Activated naive CD8-positive, alpha-beta T cell treated with anti-CD3 and anti-CD28 coated beads, Interleukin-2, amount 50 U/mL, for 16 hours (primary cell): Measurements from ENCODE around the gene KLF16.
"Not testable (repeated sequence)": the region's sequence is repeated elsewhere in the genome, so short reads cannot be mapped to it uniquely, and the experiment has no call there.

Experiments
- DNase-seq: peaks from one replicate; pipeline ENCODE4 v3.0.0-alpha.2; 2020; ENCODE audit warnings: low read depth, low spot score

The KLF16 gene

DNA sequence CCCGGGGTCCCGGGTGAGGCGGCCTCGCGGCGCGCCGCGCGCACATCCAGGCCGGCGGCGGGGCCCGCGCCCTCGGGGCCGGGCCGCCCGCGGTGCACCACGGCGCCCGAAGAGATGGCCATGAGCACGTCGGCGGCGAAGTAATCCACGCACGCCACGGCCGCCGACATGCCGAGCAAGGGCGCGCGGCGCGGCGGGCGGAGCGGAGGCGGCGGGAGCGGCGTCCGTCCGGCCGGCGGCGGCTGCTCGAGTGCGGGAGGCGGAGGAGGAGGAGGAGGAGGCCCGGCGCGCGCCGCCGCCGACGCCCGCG lies at the start of gene KLF16:
TSS of gene KLF16 (minus strand) at position 252 of the 310 bp plus-strand sequence. CDS start at position 170, 82 bp downstream.
- no peak for DNase-seq

- no peak for DNase-seq
Observed at GRCh38 chr19:1912760-1913505, 49.6 kb upstream of the KLF16 start.

DNA sequence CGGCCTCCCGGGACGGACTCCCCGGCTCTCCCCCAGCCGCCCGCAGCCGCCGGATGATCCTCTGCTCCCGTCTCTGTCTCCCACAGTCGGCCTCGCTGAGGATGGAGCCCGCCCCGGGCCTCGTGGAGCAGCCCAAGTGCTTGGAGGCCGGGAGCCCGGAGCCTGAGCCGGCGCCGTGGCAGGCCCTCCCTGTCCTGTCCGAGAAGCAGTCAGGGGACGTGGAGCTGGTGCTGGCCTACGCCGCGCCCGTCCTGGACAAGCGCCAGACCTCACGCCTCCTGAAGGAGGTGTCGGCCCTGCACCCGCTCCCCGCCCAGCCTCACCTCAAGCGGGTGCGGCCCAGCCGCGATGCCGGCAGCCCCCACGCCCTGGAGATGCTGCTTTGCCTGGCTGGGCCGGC lies 48.6 kb upstream of the KLF16 start:
- DNase-seq, result no peak

DNA sequence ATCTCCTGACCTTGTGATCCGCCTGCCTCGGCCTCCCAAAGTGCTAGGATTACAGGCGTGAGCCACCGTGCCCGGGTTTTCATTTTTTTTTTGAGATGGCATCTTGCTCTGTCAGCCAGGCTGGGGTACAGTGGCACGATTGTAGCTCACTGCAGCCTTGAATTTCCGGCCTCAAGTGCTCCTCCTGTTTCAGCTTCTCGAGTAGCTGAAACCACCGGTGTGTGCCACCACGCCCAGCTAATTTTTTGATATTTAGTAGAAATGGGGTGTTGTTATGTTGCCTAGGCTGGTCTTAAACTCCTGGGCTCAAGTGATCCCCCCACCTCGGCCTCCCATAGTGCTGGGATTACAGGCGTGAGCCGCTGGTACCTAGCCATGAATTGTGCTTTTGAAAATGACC lies 47.7 kb upstream of the KLF16 start:
- no peak for DNase-seq

DNA sequence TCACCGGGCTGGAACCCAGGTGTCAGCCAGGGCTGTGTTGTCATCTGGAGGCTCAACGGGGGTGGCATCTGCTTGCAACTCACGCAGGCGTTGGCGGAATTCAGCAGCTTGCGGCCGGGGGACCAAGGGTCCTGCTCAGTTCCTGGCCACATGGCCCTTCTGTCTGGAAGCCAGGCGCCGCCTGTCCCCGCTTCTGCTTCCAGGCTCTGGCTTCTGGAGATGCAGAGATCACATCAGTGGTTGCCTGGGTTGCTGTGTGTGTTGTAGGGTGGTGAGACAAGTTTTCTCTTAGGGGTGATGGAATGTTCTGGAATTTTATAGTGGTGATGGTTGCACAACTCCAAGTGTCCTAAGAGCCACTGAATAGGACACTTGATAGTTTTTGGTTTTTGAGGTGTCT lies 46.8 kb upstream of the KLF16 start:
- no peak for DNase-seq

DNA sequence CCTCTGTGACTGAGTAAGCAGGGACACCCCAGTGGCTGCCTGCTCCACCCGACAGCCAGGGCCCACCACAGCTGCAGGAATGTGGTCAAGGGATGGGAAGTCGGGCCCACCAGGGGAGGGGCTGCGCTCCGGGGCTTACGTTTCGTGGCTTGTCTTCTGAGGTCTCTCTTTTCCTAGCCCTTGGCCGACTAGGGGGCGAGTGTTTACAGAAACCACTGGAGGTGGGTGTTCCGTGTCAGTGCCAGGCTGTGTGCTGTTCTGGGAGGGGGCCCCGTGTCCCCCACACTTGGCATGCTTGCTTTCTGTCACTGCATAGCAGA lies 46.3 kb upstream of the KLF16 start:
- no peak for DNase-seq

- DNase-seq, result no peak
Observed at GRCh38 chr19:1908364-1908678, 44.9 kb upstream of the KLF16 start.

GRCh38 chr19:1907563-1908363 lies 44.4 kb upstream of the KLF16 start:
- DNase-seq, result no peak

DNA sequence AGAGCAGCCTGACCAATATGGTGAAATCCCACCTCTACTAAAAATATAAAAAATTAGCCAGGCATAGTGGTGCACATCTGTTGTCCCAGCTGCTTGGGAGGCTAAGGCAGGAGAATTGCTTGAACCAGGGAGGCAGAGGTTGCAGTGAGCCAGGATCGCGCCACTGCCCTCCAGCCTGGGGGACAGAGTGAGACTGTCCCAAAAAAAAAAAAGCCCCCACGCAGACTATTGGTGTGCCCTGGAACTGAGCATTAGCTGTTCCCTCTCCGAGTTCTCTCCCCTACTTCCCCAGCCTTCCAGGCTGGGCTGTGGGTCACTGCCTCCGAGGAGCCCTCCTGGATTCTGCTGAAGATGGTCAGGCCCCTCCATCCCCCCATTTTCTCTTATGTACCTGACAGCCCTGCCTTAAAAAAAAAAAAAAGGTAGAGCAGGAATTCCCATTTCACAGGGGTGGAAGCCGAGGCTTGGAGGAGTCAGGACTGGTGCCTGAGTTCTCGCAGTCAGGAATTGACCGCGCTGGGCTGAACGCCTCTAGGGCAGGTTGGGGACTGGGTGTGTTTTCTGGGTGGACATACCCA lies 43.7 kb upstream of the KLF16 start:
- no peak for DNase-seq

- DNase-seq, result no peak
Observed at GRCh38 chr19:1905863-1906375, 42.5 kb upstream of the KLF16 start.

GRCh38 chr19:1905110-1905862 lies 41.9 kb upstream of the KLF16 start, which contains the start of the genes ADAT3 and SCAMP4:
Gene ADAT3 (plus strand): TSS chr19:1905399. CDS start chr19:1912048, 6,649 bp downstream.
Gene SCAMP4 (plus strand): TSS chr19:1905399. CDS start chr19:1915020, 9,621 bp downstream.
- DNase-seq, result peak; percentile 98

GRCh38 chr19:1904860-1905109 lies 41.4 kb upstream of the KLF16 start:
- DNase-seq, result no peak

DNA sequence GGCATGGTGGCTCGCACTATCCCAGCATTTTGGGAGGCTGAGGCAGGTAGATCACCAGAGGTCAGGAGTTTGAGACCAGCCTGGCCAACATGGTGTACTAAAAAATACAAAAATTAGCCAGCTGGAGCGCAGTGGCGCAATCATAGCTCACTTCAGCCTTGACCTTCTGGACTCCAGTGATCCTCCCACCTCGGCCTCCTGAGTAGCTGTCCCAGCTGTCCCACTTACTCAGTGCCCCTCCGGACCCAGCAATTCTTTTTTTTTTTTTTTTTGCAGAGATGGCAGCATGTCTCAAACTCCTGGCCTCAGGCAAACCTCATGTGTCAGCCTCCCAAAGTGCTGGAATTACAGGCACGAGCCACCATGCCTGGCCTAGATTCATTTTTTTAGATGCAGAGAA lies 39.5 kb upstream of the KLF16 start:
- DNase-seq, result no peak

GRCh38 chr19:1901940-1902404 lies 38.6 kb upstream of the KLF16 start:
- no peak for DNase-seq

GRCh38 chr19:1896508-1896907 lies 33.1 kb upstream of the KLF16 start:
- no peak for DNase-seq

GRCh38 chr19:1893791-1894190 lies 30.4 kb upstream of the KLF16 start:
- no peak for DNase-seq

DNA sequence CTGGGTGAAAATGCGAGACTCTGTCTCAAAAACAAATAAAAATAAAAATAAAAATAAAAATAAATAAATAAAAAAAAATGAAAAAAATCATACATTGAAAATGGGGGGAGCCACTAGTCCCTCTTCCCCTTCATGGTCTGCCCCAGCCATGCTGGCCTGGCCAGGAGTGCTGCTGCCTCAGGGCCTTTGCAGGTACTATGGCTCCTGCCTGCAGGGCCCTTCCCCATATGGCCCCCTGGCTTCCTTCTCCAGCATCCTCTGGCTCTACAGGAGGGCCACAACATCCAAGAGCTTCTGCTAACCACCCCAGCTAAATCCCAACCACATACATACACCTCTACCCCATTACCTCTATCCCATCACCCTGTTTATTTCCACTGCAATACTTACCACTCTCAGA lies 26.5 kb upstream of the KLF16 start:
- no peak for DNase-seq

DNA sequence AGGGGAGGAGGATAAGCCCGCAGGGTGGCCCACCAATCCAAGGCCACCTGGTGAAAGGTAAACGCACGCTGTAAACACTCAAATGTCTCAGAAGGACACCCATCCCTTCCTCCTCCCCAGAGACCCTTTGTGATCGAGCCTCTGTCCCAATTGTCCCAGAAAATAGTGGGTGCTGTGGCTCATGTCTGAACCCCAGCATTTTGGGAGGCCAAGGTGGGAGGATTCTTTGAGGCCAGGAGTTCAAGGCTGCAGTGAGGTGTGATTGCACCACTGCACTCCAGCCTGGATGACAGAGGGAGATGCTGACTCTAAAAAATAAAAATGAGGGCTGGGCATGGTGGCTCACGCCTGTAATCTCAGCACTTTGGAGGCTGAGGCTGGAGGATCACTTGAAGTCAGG lies 25.0 kb upstream of the KLF16 start:
- no peak for DNase-seq

DNA sequence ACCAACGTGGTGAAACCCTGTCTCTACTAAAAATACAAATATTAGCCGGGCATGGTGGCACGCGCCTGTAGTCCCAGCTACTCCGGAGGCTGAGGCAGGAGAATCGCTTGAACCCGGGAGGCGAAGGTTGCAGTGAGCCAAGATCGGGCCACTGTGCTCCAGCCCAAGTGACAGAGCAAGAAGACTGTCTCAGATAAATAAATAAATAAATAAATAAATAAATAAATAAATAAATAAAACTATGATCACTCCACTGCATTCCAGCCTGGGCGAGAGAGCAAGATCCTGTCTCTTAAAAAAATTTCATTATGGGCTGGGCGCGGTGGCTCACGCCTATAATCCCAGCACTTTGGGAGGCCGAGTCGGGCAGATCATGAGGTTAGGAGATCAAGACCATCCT lies 23.0 kb upstream of the KLF16 start:
- not testable (repeated sequence) for DNase-seq

DNA sequence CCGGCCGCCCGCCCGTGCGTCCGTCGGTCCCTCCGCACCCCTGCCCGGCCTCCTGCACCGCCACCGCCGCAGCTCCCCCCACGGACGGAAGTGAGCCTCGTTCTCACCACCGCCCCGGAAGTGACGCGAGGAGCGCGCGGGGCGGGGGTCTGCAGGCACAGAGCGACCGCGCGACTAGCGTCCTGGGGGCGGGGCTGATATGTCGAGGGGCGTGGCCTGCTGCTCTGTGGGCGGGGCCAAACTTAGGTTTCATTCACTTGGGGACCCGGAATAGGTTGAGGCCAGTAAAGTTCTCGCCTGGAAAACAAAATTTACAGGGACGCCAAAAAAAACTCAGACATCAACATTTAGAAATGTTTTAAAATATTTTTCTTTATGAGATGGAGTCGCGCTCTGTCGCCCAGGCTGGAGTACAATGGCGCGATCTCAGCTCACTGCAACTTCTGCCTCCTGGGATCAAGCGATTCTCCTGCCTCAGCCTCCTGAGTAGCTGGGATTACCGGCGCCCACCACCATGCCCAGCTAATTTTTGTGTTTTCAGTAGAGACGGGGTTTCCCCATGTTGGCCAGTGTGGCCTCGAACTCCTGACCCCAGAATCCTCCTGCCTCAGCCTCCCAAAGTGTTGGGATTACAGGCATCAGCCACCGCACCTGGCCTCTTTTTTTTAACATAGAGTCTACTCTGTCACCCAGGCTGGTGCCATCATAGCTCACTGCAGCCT lies 22.2 kb upstream of the KLF16 start, which contains the start of gene ABHD17A:
TSS of gene ABHD17A (minus strand) at position 99 of the 722 bp plus-strand sequence. CDS start 3,930 bp downstream, outside the sequence.
- peak; percentile 86 for DNase-seq

GRCh38 chr19:1884719-1885334 lies 21.4 kb upstream of the KLF16 start:
- DNase-seq, result no peak
